Heart left ventricle (tissue), 13 donors: Measurements from ENCODE around the gene TGM1.

Experiments
- CTCF ChIP-seq, 12 donors: fragments of 200-600 bp; sonication (generic) in 4 of 12; IDR thresholded peaks; one replicate each; pipeline versions ENCODE4 v1.5.0 to v1.8.0; 2018 to 2022; ENCODE audit warnings: antibody characterized with exemption in 12 of 12, mild to moderate bottlenecking in 5 of 12
- POLR2A ChIP-seq, 2 donors: fragments of 450-650 bp; IDR thresholded peaks; one replicate each; pipeline ENCODE4 v1.6.1; 2017; ENCODE audit warnings: antibody characterized with exemption in 2 of 2, mild to moderate bottlenecking in 2 of 2, moderate library complexity in 2 of 2
- donor health status: ischemic (EF 13 %, LVEDD 7.1; RV severe dilation, severe dysfunction).
- donor health status: DM: no; HTN: yes; CAD: no.
- donor health status: DM: no; HTN: no; CAD: no.
- donor health status: ischemic (EF 25% LVEDD 6.9; RV normal size, moderate dysfunction).
- donor health status: ischemic (EF 25% LVEDD 5.7; RV mildly dilated, moderate dysfunction).
- donor health status: ischemic (EF 35%, LVEDD 5.7; RV mildly dilated, moderate dysfunction).
- donor health status: nonischemic (EF 11% LVEDD 7.7; RV severe dilation, severe dysfunction).
- donor health status: DM: yes; HTN: yes; CAD: no.
- donor health status: PGD.
- donor health status: ischemic (EF 29% LVEDD 5.4; RV normal size, mild dysfunction).
- donor health status: nonischemic (EF 23%, LVEDD 6.1; RV moderate dilation, normal function).

- TF ChIP-seq CTCF (IDR thresholded peaks at IDR 0.05) (no peak), POLR2A (IDR thresholded peaks at IDR 0.05) (no peak)
Measured at GRCh38 chr14:24263848-24264247, 871 bp upstream of the TGM1 start.
